ENCODE measurements around the gene DCST1. TPM values are rescaled to one million over a fixed set of nuclear protein-coding genes. Genes with fewer than 3 reads are reported as not detected.

Gene DCST1
- total RNA-seq, 1 donor from 2014 or later: not detected

- Mint-ChIP-seq H3K4me3 (no peak overlapping the region), H3K36me3 (peaks cover 4% of the 10 kb centered on the region), H3K27me3 (no peaks in the 10 kb centered on the region), H3K4me1 (ENCODE audit: unreplicated experiment) (peaks cover 4% of the 10 kb centered on the region), H3K9me3 (no peaks in the 10 kb centered on the region), H3K27ac (no peak overlapping the region)
- DNase-seq (ENCODE audit: extremely low spot score, unreplicated experiment): no peak
- TF ChIP-seq CTCF (conservative IDR thresholded peaks at IDR 0.05): no peak
Measured at GRCh38 chr1:154990276-154990675, 43.3 kb upstream of the DCST1 start.

- no peak overlapping the region for H3K4me3 Mint-ChIP-seq
- H3K27me3 Mint-ChIP-seq: no peaks in the 10 kb centered on the region
- H3K27ac Mint-ChIP-seq: no peak overlapping the region
- DNase-seq (ENCODE audit: extremely low spot score, unreplicated experiment): no peak
- no peaks in the 10 kb centered on the region for H3K9me3 Mint-ChIP-seq
- peaks cover 4% of the 10 kb centered on the region for H3K36me3 Mint-ChIP-seq
- TF ChIP-seq CTCF (conservative IDR thresholded peaks at IDR 0.05): no peak
- H3K4me1 Mint-ChIP-seq (ENCODE audit: unreplicated experiment): peaks cover 21% of the 10 kb centered on the region
Measured at GRCh38 chr1:154992721-154993571, 40.7 kb upstream of the DCST1 start.

DNA sequence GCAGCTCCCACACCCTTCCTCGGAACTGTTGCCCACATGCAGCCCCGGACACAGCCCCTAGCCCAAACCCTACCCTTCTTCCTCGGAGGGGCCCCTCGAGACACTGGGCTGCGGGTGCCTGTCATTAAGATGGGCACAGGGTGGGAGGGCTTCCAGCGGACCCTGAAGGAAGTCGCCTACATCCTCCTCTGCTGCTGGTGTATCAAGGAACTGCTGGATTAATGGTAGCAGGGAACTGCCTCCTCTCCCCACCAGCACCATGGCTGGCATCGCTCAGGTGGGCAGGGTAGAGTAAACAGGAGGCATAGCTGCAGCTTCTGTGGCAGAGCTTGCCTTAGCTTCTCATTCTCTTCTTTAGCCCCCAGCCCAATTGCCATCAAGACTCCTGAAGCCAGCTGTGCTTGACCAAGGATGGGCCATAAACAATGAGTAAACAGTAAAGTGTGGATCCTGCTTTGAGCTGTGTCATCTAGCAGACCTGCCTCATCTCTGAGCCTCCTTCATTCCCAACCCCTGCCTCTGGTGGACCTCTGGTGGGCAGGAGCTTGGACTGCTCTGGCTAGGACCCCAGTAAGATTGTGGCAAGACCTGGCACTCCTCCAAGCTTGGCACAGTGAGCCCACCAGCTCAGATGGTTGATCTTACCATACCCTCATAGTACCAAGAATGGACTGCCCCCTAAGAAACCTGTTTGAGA, 39.9 kb upstream of the DCST1 start, which contains the start of gene LENEP:
Gene LENEP (plus strand): TSS at position 15 of the 697 bp plus-strand sequence. CDS start 22 bp downstream, at position 37.
- no peak within 1 kb of the TSS for H3K4me3 Mint-ChIP-seq
- H3K27me3 Mint-ChIP-seq: no peaks in the 10 kb centered on the region
- peak within 1 kb of the TSS; percentile 38 for H3K27ac Mint-ChIP-seq
- no peak for TF ChIP-seq CTCF (conservative IDR thresholded peaks at IDR 0.05)
- DNase-seq (ENCODE audit: extremely low spot score, unreplicated experiment): no peak
- H3K4me1 Mint-ChIP-seq (ENCODE audit: unreplicated experiment): peaks cover 25% of the 10 kb centered on the region
- H3K36me3 Mint-ChIP-seq: peaks cover 4% of the 10 kb centered on the region
- H3K9me3 Mint-ChIP-seq: no peaks in the 10 kb centered on the region

DNA sequence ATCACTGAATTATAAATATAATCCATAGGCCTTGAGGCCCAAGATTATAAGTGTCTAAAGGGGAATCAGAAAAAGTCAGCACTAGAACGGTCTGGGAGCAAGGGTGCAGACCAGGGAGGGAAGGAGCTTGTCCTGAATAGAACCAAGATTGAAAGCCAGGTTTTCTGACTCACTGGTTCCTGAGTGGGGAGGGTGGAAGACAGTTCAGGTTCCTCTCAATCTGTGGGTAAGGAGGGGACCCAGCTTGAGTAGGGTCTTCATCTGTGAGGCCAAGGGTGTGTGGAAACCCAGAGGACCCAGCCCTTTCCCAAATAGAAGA, 39.4 kb upstream of the DCST1 start:
- Mint-ChIP-seq H3K9me3 (no peaks in the 10 kb centered on the region), H3K36me3 (no peaks in the 10 kb centered on the region), H3K4me3 (no peak overlapping the region), H3K4me1 (ENCODE audit: unreplicated experiment) (peaks cover 26% of the 10 kb centered on the region), H3K27ac (peak overlapping the region; percentile 38), H3K27me3 (no peaks in the 10 kb centered on the region)
- no peak for TF ChIP-seq CTCF (conservative IDR thresholded peaks at IDR 0.05)
- DNase-seq (ENCODE audit: extremely low spot score, unreplicated experiment): no peak

- no peak for DNase-seq (ENCODE audit: extremely low spot score, unreplicated experiment)
- Mint-ChIP-seq H3K9me3 (no peaks in the 10 kb centered on the region), H3K27ac (peak overlapping the region; percentile 38)
Measured at GRCh38 chr1:154994591-154994990, 39.0 kb upstream of the DCST1 start.

More at GRCh38 chr1:154994591-154994990, 39.0 kb upstream of the DCST1 start:
- TF ChIP-seq CTCF (conservative IDR thresholded peaks at IDR 0.05): no peak
- peaks cover 26% of the 10 kb centered on the region for H3K4me1 Mint-ChIP-seq (ENCODE audit: unreplicated experiment)
- H3K36me3 Mint-ChIP-seq: no peaks in the 10 kb centered on the region
- H3K27me3 Mint-ChIP-seq: no peaks in the 10 kb centered on the region
- no peak overlapping the region for H3K4me3 Mint-ChIP-seq

Data from type B pancreatic cell (in vitro differentiated cells).